Stimulated activated CD8-positive, alpha-beta memory T cell treated with anti-CD3 and anti-CD28 coated beads, Interleukin-15, amount 100 ng/mL, for 4 hours (primary cell): ENCODE data around the gene WDR88.
"Not testable (repeated sequence)": the region's sequence is repeated elsewhere in the genome, so short reads cannot be mapped to it uniquely, and the experiment has no call there.

ENCODE experiments used
- DNase-seq, 2 donors: peaks; one replicate each; pipeline ENCODE4 v3.0.0-alpha.2; 2020; ENCODE audit warnings: low read depth in 2 of 2

Gene WDR88

GRCh38 chr19:33171222-33171795 is 39.4 kb downstream of the WDR88 start:
- DNase-seq = no peak

DNA sequence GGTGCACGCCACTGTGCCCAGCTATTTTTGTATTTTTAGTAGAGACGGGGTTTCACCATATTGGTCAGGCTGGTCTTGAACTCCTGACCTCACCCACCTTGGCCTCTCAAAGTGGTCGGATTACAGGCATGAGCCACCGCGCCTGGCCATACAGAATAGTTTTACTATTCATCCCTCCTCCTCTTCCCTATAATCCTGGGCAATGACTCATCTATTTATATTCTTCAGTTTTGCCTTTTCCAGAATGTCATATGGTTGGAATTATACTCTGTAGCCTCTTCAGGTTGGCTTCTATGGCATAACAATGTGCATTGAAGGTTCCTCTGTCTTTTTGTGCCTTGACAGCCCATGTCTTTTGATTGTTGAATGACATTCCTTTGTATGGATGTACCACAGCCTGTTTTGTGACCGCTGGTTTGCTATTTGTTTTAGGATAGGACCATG is 40.0 kb downstream of the WDR88 start:
- no peak for DNase-seq

DNA sequence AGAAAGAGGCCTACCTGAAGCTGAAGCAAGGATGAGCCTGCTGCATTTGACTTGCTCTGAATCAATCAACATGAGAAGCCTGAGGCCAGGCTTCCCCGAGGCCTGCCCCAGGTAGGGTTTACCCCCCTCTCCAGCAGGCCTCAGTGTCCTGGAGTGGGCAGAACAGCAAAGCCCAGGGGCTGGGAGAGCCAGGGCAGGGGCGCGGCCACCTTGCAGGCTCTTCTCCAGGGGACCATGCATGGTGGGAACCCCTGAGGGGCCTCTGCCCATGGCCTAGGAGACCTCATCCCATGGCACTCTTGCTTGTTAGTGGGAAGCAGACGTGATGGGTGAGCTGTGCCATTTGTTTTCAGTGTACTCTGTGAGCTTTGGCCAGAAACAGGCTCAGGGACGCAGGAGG is 42.3 kb downstream of the WDR88 start:
- no peak for DNase-seq

- DNase-seq = no peak
Measured at GRCh38 chr19:33175156-33175782, 43.4 kb downstream of the WDR88 start.

DNA sequence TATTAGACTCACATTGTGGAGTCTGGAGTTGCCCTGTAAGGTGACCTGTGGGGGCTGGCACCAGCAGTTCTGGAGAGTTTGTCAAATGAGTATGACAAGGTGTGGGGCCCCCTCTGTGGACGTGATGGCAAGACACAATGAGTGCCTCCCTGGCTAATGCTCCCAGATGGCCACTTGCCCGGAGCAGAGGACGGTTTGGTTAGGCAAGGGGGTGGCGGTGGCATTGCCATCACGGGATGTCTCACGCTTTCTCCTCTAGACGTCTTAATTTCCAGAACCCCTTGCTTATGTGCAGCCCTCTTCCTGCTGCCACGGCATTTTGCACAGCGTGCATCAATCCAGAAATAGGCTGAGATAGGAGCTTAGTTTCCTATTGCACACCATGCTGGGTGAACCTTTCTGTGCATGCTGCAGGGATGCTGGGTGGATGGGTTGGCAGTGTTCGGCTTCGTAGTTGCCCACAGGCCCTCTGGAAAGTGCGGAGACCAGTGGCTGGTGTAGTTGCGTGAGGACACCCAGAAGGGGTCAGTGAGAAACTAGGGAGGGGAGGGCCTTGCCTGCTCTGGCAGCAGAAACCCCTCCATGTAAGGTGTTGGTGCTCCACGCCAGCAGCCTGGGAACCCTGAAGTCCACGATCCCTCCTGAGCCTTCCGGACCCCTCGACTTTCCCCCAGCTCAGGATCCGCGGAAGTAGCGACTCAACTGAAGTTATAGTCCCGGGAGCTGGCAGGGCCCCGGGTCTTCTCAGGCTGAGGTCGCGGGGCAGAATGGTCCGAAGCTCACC is 44.2 kb downstream of the WDR88 start:
- DNase-seq = no peak

GRCh38 chr19:33176670-33177416 is 44.9 kb downstream of the WDR88 start:
- DNase-seq = peak; percentile 95 to 97

DNA sequence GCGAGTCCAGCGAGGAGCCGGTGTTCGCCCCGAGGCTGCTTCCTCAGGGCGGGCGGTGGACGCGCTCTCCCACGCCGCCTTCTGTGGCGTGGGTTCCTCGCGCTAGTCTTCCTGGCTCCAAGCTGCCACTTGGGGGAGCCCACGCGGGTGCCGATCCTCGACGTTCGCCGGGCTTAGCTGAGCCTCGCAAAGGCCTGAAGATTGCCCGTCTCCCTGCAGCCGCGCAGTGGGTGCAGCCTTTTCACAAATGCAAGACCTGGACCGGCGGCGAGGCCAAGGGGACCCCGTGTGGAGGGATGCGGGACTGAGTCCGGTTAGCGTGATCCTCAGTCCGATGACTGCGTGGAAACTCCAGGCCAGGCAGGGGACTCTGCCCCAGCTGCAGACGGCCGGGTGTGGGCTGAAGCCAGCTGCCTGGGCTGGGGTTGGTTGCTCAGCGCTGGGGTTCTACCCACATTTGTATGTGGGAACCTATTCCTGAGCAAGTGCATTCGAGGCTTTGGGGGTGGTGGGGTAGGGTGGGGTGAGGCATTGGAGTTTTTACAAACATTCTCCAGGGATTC is 45.6 kb downstream of the WDR88 start:
- no peak for DNase-seq

GRCh38 chr19:33186431-33187182 is 54.7 kb downstream of the WDR88 start:
- DNase-seq = no peak

DNA sequence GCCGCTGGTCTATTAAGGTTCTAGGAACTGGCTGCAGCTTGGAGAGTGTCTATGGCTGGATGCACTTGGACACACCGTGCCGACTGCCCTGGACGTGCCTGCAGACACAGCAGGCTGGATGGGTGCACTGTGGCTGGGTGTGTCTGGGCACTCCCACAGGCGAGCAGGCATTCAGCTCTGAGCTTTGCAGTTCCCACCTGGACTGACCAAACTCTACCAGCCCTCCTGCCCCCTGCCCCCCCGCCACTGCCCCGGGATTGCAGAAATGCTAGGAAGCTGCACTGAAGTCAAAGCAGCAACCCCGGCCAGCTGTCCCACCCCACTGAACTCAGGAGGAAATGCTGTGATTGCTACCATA is 55.2 kb downstream of the WDR88 start:
- no peak for DNase-seq

DNA sequence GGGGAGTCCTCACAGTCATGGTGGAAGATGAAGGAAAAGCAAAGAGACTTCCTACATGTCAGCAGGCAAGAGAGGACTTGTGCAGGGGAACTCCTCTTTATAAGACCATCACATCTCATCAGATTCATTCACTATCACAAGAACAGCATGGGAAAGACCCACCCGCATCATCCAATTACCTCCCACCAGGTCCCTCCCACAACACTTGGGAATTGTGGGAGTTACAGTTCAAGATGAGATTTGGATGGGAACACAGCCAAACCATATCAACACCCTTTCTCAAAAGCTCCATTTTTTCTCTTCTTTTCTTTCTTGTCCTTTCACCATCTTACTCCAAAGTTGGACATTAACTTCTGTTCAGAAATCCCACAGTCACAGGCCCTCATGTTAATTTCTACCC is 57.5 kb downstream of the WDR88 start:
- DNase-seq = no peak

- DNase-seq = not testable (repeated sequence)
Measured at GRCh38 chr19:33191092-33191491, 59.2 kb downstream of the WDR88 start.

DNA sequence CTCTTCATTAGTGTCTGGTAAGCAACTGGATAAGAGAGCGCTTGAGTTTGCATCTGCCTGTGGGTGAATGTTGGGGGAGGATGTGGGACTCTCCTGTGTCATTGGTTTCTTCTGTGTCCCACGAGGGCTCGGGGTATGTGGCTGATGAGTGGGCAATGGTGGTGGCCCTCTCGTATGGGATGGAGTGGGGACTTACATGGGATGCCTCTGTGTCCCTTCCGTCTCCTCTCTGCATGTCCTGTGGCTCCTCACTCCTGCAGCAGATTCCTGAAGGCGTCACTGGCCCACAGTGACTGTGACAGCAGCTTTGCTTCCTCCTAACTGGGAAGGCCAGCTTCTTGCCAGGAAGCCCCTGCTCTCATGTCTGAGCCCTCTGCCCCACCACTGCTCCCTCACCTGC is 59.6 kb downstream of the WDR88 start:
- DNase-seq = no peak

DNA sequence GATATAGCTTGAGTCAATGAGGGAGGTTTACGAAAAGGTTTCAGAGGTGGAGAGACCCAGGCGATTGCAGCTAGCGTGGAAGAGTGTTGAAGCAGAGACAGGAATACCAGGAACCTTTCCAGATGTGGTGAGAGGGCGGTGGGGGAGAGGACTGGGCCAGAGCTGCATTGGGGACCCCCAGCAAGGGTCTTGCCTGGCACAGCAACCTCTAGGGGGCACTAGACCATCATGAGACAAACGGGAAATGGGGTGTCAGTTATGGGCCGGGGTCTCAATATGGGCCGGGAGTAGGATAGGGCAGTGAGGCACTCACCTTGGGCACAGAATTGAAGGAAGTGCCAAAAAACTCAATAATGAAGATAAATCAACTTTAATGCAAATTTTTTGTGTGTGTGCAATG is 60.1 kb downstream of the WDR88 start:
- DNase-seq = no peak

DNA sequence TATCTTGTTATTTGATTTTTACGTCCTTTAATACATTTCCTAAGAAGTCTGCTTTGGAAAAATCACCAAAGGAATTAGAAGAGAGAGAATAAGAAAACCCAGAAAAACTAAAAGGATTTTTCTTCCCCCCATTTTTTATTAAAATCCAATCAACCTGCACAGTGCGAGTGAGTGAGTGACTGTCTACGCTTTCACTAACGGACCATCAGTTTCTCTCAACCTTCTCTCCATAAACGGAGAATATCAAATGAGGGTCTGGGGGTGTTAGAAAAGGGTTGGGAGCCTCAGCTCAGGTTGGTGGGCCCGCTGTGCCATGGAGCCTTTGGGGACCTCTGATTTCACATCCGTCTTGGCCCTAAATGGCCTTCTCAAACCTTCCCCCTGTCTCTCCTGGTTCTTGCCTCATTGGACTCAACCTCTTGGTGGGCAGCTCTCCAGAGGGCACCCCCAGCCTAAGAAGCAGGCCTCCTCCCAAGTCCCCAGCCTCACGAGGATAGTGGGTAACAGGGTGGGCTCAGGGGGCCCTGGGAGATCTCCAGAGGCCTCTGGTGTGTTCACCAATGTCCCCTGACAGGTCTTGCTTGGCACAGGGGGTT is 61.5 kb downstream of the WDR88 start:
- DNase-seq = no peak

DNA sequence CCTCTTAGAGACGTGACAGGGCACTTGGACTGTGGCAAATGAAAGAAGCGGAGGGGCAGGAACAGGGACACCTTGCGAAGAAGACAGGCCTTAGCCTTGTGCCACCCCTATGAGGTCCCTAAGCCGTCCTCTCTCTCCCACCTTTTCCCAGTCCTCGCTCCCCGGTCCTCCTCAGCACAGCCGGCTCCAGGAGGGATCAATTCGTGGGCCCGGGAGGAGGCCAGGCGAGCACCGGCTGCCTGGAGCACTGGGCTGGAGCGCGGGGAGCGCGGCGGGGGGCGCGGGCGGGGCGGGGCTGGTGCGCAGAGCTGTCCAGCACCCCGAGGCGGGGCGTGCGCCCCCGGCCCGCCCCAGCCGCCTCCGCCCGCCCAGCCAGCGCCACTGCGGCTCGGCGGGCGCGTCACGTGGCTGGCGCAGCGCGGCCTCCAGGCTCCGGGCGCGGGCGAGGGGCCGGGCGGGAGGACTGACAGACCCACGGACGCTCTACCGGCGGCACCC is 62.0 kb downstream of the WDR88 start, which contains the start of gene LRP3:
LRP3 (plus strand) TSS at position 466 of the 498 bp plus-strand sequence. CDS start 456 bp downstream, outside the sequence.
- no peak for DNase-seq

DNA sequence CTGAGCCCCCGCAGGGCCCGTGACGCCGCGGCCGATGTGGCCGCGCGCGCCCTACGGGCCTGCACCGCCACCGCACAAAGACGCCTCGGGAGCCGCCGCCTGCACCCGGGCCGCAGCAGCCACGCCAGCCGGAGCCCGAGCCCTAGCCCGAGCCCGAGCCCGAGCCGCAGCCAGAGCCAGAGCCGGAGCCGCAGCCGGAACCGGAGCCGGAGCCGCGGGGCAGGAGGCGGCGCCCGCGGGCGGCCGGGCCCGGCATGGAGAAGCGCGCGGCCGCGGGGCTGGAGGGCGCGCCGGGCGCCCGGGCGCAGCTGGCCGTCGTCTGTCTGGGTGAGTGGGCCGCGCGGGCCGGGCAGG is 62.6 kb downstream of the WDR88 start:
- no peak for DNase-seq

GRCh38 chr19:33194886-33195644 is 63.2 kb downstream of the WDR88 start:
- DNase-seq = no peak

- DNase-seq = no peak
Measured at GRCh38 chr19:33195645-33196347, 63.9 kb downstream of the WDR88 start.

- DNase-seq = no peak
Measured at GRCh38 chr19:33196446-33197193, 64.7 kb downstream of the WDR88 start.
